OCI-LY7 (cell line): ENCODE measurements around the gene SGF29. TPM values are rescaled to one million over a fixed set of nuclear protein-coding genes. Genes with fewer than 3 reads are reported as not detected.

Experiments used
- BruUV-seq: library from RNA; stranded (reverse); fragments of 400-500 nt; replicated peaks from 2 replicates; lab custom pipeline; 2021; lab: Mats Ljungman, UMichigan
- CTCF ChIA-PET: fragments of 300-600 bp; sonication (Branson Sonifier 250); formaldehyde crosslinking; loops from one replicate; lab custom pipeline; 2022; ENCODE audit warnings: antibody characterized with exemption; ENCODE audit not compliant: unreplicated experiment; lab: Charles Lee
- POLR2A ChIA-PET: fragments of 300-600 bp; sonication (Branson Sonifier 250); formaldehyde crosslinking; loops from one replicate; lab custom pipeline; 2022; ENCODE audit warnings: antibody characterized with exemption; lab: Charles Lee
- DNase-seq: peaks from one replicate; pipeline ENCODE4 v3.0.0-alpha.2; 2015; ENCODE audit warnings: low spot score
- H2AFZ ChIP-seq: fragments of 200-600 bp; sonication (generic), shearing (Covaris generic); 2 replicates; pipeline ENCODE4 v1.6.1; 2014; ENCODE audit warnings: mild to moderate bottlenecking, antibody characterized with exemption, low read length, moderate library complexity
- H3K27ac ChIP-seq: fragments of 200-600 bp; sonication (generic); 2 replicates; pipeline ENCODE4 v1.5.1; 2014; ENCODE audit warnings: mixed run types, low read depth, mild to moderate bottlenecking, moderate library complexity, low read length, inconsistent platforms; ENCODE audit not compliant: poor library complexity, severe bottlenecking
- H3K36me3 ChIP-seq: fragments of 200-600 bp; sonication (generic); 2 replicates; pipeline ENCODE4 v1.6.1; 2014; ENCODE audit warnings: mild to moderate bottlenecking, antibody characterized with exemption, low read length, moderate library complexity, mixed read lengths; ENCODE audit not compliant: insufficient read depth
- H3K4me1 ChIP-seq: fragments of 200-600 bp; sonication (generic); 2 replicates; pipeline ENCODE4 v1.5.1; 2014; ENCODE audit warnings: mild to moderate bottlenecking, low read length; ENCODE audit not compliant: insufficient read depth, poor library complexity, severe bottlenecking
- H3K4me2 ChIP-seq: fragments of 200-600 bp; sonication (generic); 2 replicates; pipeline ENCODE4 v1.6.1; 2014; ENCODE audit warnings: mild to moderate bottlenecking, low read length
- H3K4me3 ChIP-seq: fragments of 200-600 bp; sonication (generic); 2 replicates; pipeline ENCODE4 v1.5.1; 2014; ENCODE audit warnings: mild to moderate bottlenecking, low read depth, low read length; ENCODE audit not compliant: poor library complexity, severe bottlenecking
- H3K79me2 ChIP-seq: fragments of 200-600 bp; sonication (generic); 2 replicates; pipeline ENCODE4 v1.6.1; 2016; ENCODE audit warnings: low read depth, mild to moderate bottlenecking, low read length, moderate library complexity, mixed read lengths; ENCODE audit not compliant: insufficient read depth
- H3K9me2 ChIP-seq: fragments of 200-600 bp; sonication (generic); 2 replicates; pipeline ENCODE4 v1.6.1; 2016; ENCODE audit warnings: mild to moderate bottlenecking, low read length, mixed read lengths; ENCODE audit not compliant: insufficient read depth
- H3K9me3 ChIP-seq: fragments of 200-600 bp; sonication (generic); 2 replicates; pipeline ENCODE4 v1.6.1; 2014; ENCODE audit warnings: mild to moderate bottlenecking, mixed run types, low read length, mixed read lengths
- H4K20me1 ChIP-seq: fragments of 200-600 bp; sonication (generic); 2 replicates; pipeline ENCODE4 v1.6.1; 2014; ENCODE audit warnings: mild to moderate bottlenecking, antibody characterized with exemption, low read length, moderate library complexity, mixed read lengths; ENCODE audit not compliant: insufficient read depth
- EZH2phosphoT487 ChIP-seq: fragments of 200-600 bp; sonication (generic); IDR thresholded peaks from 2 replicates; pipeline ENCODE4 v1.6.1; 2018; ENCODE audit warnings: low read depth, borderline replicate concordance, mild to moderate bottlenecking, mixed run types, antibody characterized with exemption, low read length, moderate library complexity, mixed read lengths
- intact Hi-C: fragments of 100-400 bp; cut with micrococcal nuclease; formaldehyde crosslinking; loops from one replicate; pipeline ENCODE4 v1.10.0; 2022; ENCODE audit not compliant: unreplicated experiment
- total RNA-seq, 2 experiments: library from RNA; depleted of rRNA in 1 of 2; stranded (reverse); fragments of >200 nt in 1 of 2; shearing (Covaris generic) in 1 of 2; gene quantifications; 2 replicates each; pipeline ENCODE4 v1.2.3, GENCODE V29; 2014 to 2022
- TF ChIP-seq, protein P1 (sequence below): fragments of 200-600 bp; sonication (generic); conservative IDR thresholded peaks from 2 replicates; pipeline ENCODE4 v1.5.1; 2014; ENCODE audit warnings: mild to moderate bottlenecking, antibody characterized with exemption, low read length, moderate library complexity, mixed read lengths

Gene SGF29
- total RNA-seq, 2 experiments from 2014 or later: 22.6 to 32.0 TPM

DNA sequence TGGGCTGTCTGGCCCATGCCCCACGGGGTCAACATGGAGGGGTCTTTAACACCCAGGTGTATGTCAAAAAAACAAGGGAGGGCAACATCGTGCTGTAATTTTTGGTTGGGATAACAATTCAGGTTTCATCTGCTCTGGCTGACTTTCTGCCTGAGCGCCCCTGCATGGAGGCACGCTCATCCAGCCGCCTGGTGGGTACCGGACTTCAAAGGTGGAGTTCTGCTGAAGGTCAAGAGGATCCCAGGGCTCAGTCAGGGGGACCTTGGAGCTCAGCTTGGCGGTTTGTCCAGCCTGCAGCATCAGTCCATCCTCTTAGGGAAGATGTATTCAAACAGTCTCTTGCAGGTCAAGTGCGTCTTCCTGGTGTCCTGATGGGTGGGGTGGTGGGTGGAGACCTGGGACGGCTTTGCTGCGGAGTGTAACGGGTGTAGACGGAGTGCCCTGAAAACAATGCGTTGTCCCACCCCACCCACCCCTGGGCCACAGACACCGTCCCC, 5.4 kb upstream of the SGF29 start:
- POLR2A ChIA-PET: no interaction called here
- H3K9me2 ChIP-seq: no peaks in the 10 kb centered on the region
- H3K36me3 ChIP-seq: no peaks in the 10 kb centered on the region
- H3K27ac ChIP-seq: no peak overlapping the region
- intact Hi-C loops: loop anchor here (5.0 kb wide), 1 partner anchor 226 kb away; no protein-coding TSS in a partner anchor
- no peaks in the 10 kb centered on the region for H3K79me2 ChIP-seq
- no peaks in the 10 kb centered on the region for H3K9me3 ChIP-seq
- TF ChIP-seq EZH2phosphoT487: no peak
- TF ChIP-seq, protein P1, sequence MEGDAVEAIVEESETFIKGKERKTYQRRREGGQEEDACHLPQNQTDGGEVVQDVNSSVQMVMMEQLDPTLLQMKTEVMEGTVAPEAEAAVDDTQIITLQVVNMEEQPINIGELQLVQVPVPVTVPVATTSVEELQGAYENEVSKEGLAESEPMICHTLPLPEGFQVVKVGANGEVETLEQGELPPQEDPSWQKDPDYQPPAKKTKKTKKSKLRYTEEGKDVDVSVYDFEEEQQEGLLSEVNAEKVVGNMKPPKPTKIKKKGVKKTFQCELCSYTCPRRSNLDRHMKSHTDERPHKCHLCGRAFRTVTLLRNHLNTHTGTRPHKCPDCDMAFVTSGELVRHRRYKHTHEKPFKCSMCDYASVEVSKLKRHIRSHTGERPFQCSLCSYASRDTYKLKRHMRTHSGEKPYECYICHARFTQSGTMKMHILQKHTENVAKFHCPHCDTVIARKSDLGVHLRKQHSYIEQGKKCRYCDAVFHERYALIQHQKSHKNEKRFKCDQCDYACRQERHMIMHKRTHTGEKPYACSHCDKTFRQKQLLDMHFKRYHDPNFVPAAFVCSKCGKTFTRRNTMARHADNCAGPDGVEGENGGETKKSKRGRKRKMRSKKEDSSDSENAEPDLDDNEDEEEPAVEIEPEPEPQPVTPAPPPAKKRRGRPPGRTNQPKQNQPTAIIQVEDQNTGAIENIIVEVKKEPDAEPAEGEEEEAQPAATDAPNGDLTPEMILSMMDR: no peak
- peaks cover 4% of the 10 kb centered on the region for H3K4me1 ChIP-seq
- no peak overlapping the region for H2AFZ ChIP-seq
- no peak overlapping the region for H3K4me2 ChIP-seq
- H4K20me1 ChIP-seq: no peaks in the 10 kb centered on the region
- H3K4me3 ChIP-seq: no peak overlapping the region
- CTCF ChIA-PET: no interaction called here
- no TSS peak for BruUV-seq
- DNase-seq: no peak

DNA sequence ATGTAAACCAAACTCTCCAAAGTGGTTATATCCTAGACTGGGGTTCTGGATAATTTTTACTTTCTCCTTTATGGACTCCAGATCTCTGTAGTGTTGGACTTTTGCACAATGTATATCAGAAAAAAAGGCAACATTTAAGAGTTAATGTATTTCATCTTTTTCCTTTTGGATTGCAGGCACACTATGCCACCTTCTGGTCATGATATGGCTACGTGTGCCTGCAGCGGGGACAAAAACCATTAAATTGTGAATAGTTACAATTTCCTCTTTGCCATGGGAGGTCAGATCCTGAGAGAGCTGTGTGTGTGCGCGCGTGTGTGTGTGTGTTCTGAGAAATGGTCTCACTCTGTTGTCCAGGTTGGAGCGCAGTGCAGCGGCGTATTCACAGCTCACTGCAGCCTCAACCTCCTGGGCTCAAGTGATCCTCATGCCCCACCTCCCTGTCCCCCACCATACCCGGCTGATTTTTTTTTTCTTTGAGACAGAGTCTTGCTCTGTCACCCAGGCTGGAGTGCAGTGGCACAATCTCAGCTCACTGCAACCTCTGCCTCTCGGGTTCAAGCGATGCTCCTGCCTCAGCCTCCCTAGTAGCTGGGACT, 4.3 kb upstream of the SGF29 start:
- DNase-seq: peak; percentile 66
- H3K79me2 ChIP-seq: peaks cover 1% of the 10 kb centered on the region; the same call in 1 of the 2 replicates
- H2AFZ ChIP-seq: 0 out of 2 replicates have a peak overlapping the region, but pooled peaks have one; percentile 55
- H3K36me3 ChIP-seq: no peaks in the 10 kb centered on the region
- no peaks in the 10 kb centered on the region for H4K20me1 ChIP-seq
- intact Hi-C loops: loop anchor here (5.0 kb wide), 1 partner anchor 227 kb away; no protein-coding TSS in a partner anchor
- TF ChIP-seq, protein P1: peak; percentile 79
- no peak for TF ChIP-seq EZH2phosphoT487
- H3K9me2 ChIP-seq: no peaks in the 10 kb centered on the region
- ChIA-PET CTCF (no interaction called here), POLR2A (no interaction called here)
- no peak overlapping the region for H3K27ac ChIP-seq
- H3K9me3 ChIP-seq: no peaks in the 10 kb centered on the region
- peaks cover 6% of the 10 kb centered on the region for H3K4me1 ChIP-seq
- peak overlapping the region; percentile 33; the same call in 1 of the 2 replicates for H3K4me2 ChIP-seq
- no peak overlapping the region for H3K4me3 ChIP-seq
- BruUV-seq: no TSS peak
